AG08395 (cell line): ENCODE results near the gene RBFOX2.

Experiments
- DNase-seq: peaks from one replicate; pipeline ENCODE4 v3.0.0; 2012; ENCODE audit warnings: mixed read lengths, low spot score

RBFOX2 gene

DNA sequence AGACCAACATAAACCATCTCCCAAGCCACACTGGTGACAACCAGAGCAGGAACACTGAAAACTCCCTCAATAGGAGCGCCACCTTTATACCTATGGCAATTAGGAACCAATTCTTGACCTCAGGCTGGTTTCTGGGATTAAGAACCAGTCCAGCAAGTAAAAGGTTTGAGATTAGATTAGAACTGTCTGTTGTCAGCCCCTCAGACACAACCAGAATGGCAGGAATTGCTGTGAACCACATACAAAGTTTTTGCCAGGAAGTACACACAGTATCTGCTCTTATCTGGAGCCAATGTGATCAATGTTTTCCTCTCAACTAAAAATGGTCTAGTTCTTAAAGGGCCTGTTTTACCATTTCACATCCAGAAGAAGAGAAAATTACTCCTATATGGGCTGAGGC, 55.2 kb downstream of the RBFOX2 start:
- no peak for DNase-seq

DNA sequence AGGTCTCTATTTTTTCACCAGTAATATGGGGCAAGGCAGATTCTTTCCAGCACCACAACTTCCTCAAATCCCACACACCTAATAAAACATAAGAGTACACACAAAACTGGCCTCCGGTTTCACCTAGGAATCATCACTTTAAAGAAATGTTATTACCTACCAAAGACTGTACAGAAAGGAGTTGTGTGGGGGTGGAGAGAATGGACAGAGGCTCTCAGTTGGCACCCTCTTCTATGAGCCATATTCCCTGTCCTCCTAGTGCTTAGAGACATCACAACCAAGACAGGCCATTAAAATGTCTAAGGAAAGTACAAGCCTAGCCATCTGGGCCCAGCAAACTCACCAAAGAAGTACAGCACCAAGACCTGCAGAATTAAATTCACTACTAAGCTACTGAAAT, 56.1 kb downstream of the RBFOX2 start:
- DNase-seq: no peak

DNA sequence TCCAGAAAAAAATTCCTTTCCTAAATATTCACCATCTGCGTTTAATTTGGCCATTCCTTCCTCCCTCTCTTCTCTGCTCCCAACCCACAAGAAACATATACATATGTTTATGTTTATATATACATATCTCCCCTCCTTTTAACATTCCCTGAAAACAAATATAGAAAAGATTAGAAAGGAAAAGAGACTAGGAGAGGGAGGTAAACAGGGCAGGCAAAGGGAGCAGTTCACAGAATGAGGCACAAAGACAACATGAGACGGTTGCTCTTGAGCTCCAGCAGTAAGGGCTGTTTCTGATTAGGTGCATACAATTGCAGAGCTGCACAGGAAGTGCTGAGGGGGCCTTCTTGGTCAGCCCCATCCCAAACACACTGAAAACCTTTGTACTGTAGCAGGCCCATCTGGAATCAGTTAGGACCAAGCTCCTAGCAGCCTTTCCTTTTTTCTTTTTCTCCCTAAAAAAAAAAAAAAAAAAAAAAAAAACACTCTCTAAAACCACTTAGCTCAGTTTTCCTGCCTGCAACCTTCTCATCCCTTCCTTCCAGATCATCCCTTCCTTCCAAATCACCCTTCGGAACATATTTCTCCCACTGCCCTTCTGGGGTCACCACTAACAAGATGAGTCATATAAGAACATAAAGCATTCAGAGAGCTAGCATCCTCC, 57.0 kb downstream of the RBFOX2 start:
- peak; percentile 70 for DNase-seq

DNA sequence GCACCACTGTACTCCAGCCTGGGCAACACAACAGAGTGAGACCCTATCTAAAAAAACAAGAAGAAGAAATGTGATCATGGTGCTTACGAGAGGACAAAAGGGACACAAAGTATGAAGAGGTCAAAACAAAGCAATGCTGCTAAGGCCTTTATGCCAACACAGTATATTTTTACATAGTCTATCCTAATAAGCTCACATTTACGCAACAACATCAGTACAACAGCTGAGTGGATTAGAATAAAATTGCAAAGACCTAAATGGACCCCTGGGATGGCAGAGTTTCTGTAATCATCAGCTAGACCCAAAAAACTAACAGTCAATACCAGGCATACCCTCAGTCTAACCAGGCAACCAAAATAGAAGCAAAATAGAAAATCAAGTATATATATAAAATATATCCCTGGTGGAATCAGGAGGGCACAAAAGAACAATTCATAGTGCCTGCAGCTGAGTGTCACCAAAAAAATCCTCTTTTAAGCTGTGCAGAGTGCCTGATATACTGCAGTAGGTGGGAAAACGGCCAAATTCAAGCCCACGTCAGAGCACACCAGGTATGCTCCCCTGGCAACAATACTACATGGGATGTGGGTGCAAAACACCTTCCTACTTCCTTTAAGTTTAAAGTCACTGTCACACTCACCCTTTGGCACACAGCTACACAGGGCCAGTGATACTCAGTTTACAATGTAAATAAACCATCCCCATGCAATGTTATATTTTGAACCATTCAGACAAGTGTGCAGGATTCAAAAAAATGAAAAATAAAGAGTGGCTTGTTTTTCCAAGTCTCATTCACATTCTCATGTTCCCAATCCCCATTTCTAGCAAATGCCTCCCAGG, 57.8 kb downstream of the RBFOX2 start:
- DNase-seq: no peak

- DNase-seq: no peak
Observed at GRCh38 chr22:35967046-35967397, 61.6 kb downstream of the RBFOX2 start.

GRCh38 chr22:35966314-35967045, 62.1 kb downstream of the RBFOX2 start:
- peak; percentile 61 for DNase-seq

DNA sequence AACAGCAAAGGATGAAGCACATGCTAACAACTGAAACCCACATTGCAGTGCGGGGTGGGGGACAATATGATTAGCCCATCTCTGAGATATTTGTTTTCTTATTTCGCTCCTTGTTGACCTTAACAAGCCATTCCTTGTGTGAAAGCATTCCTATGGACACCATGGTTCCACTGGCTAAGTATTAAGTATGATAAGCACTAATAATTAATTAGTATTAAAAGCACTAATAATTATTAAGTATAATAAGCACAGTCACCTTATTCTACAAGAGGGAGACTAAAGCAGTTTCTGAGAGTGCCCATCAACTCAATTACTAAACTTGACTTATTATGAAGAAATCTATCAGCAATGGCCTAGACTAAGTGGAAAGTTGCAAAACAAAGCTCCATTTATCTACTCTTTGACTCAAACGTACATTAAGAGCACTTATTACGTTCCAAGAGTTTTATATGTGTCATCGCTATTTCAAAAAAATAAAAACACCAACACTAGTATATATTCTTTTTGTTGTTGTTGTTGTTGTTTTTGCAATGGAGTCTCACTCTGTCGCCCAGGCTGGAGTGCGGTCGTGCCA, 65.3 kb downstream of the RBFOX2 start:
- no peak for DNase-seq

DNA sequence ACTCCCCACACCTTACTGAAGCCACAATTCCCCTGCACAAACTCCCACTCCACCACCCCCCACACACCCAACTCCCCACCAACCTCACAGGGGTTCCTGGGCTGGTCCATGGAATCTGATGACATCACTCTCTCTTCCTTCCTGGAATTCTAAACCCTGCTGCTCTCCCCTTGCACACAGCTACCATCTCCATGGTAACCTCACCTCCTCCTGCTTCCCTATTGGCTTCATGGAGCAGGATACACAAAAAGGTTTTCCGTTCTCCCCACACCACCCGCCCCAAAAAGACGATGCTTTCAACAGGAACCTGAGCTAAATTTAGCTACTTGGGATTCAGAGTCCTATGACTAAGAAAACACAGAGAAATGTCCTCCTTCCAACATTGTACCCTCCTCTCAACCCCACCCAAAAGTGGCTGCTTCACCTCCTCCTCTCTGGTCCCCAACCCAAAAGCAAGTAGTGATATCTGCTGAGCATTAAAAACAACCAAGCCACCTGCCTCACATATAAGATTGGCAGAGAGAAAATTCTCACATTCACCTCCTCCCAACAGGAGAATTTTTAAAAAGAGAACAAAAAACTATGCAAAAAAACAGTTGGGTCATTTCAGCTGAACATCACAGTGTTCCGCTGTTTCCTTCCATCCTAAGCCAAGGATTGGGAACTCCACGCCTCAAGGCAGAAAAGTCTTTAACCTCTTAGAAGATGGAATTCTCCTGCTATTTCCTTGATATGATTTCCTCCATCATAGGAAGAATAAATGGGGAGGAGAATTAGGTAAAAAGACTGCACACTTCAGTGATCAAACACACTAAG, 66.9 kb downstream of the RBFOX2 start:
- peak; percentile 84 for DNase-seq

GRCh38 chr22:35960854-35961253, 67.8 kb downstream of the RBFOX2 start:
- DNase-seq: no peak

DNA sequence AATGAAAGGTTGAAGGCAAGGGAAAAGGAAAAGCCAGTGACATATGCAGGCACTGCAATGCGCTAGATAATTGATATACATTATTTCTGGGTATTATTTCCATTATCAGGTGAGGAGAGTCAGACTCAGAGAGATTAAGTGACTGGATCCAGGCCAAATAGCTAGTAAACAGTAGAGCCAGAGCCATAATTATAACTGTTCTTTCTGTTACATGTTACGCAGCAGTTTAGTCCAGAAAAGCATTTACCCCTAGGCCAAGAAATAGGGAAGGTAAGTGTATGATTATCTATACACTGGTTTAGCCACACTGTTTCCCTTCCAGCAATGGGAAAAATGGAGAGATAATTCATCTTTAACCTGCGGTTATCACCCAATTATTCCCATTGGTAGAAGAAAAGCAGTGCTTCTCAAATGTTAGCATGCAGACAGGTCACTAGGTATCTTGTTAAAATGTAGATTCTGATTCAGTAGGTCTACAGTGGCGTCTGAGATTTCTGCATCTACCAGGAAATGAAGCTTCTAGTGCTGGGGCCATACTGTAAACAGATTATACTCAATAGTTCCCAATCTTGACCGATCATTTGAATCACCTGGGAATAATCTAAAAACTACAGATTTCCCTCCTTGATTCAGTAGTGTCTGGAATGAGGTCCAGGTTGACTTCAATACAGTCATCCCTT, 69.4 kb downstream of the RBFOX2 start:
- DNase-seq: no peak

GRCh38 chr22:35958334-35958733, 70.3 kb downstream of the RBFOX2 start:
- no peak for DNase-seq

DNA sequence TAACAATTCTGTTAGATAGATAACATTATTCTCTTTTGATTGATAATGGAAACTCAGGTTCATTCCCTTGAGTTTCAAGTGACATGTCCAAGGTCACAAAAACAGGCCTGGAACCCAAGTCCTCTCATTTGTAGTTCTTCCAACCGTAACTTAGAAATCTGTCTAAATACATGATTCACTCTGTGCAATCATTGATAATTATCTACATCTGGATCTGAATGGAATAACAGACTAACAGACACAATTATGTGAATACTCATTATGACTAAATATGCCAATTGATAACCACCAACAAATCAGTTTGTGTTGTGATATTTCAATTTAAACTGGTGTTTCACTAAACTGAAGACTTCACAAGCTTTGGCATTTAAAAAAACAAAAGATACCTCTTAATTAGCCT, 71.0 kb downstream of the RBFOX2 start:
- no peak for DNase-seq

DNA sequence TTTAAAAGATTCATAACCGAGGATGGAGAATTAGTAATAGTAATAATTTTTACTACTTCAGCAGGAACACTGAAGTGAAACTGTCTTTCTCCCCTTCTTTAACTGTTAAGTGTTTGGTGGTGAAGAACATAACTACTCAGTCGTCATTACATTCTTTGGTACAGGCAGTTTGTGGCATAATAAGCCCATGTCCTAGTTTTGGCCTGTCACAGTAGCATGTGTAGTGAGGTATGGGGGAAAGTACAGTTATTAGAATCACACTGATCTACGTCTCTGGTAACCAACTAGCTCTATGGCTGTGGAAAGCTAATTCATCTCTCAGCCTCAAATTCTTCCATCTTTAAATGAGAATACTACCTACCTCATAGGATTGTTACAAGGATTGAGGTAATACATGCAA, 71.8 kb downstream of the RBFOX2 start:
- no peak for DNase-seq

- no peak for DNase-seq
Observed at GRCh38 chr22:35955546-35955945, 73.1 kb downstream of the RBFOX2 start.

- no peak for DNase-seq
Observed at GRCh38 chr22:35952576-35952975, 76.0 kb downstream of the RBFOX2 start.

GRCh38 chr22:35950262-35950661, 78.4 kb downstream of the RBFOX2 start:
- DNase-seq: no peak

GRCh38 chr22:35949243-35949642, 79.4 kb downstream of the RBFOX2 start:
- DNase-seq: no peak

DNA sequence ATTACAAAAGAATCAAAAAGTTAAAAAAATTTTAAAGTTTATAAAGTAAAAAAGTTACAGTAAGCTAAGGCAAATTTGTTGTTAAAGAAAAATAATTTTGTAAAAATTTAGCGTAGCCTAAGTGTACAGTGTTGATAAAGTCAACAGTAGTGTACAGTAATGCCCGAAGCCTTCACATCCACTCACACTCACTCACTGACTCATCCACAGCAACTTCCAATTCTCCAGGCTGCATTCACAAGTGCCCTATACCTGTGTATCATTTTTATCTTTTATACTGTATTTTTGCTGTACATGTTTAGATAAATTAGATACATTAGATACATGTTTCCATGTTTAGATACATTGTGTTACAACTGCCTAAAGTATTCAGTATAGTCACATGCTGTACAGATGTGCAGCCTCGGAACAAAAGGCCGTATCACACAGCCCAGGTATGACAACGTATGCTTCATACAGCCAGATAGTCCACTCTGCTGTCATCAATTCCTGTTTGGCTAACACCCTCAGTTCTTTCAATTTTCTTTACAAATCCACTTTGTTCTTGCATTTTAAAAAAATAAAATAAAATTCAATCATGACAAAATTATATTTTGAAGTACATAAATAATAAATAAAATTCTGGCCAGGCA, 80.7 kb downstream of the RBFOX2 start:
- DNase-seq: no peak

DNA sequence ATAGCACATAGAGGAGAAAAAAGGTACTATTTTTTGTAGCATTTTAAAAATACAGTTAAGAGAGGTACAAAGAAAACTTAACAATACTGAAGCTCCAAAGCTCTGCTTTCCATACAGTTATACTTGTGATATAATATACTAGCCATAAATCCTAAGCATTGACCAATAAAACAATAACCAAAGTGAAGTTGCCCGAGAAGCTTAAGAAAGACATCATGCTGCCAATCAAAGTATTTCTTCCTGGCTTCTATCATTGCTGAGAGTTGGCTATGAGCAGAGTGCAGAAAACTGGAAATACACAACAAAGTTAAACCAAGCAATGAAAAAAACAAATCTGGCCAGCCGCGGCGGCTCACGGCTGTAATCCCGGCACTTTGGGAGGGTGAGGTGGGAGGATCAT, 84.2 kb downstream of the RBFOX2 start:
- no peak for DNase-seq

- no peak for DNase-seq
Observed at GRCh38 chr22:35940166-35940565, 88.5 kb downstream of the RBFOX2 start.

GRCh38 chr22:35938226-35938625, 90.4 kb downstream of the RBFOX2 start:
- peak; percentile 18 for DNase-seq
